SK-N-MC (cell line): ENCODE data around the gene PELI3.
"Not testable (repeated sequence)": the region's sequence is repeated elsewhere in the genome, so short reads cannot be mapped to it uniquely, and the experiment has no call there.

Source experiments
- DNase-seq: peaks from one replicate; pipeline ENCODE4 v3.0.0-alpha.2; 2011; ENCODE audit warnings: low read depth, low spot score
- H3K27ac ChIP-seq: fragments of 200-600 bp; sonication (generic); 2 replicates; pipeline ENCODE4 v1.5.1; 2016; ENCODE audit warnings: mixed run types
- H3K36me3 ChIP-seq: fragments of 200-600 bp; sonication (generic); 2 replicates; pipeline ENCODE4 v1.6.1; 2017; ENCODE audit warnings: antibody characterized with exemption, low read length, mixed read lengths; ENCODE audit not compliant: insufficient read depth
- H3K4me3 ChIP-seq: fragments of 200-600 bp; sonication (generic); 2 replicates; pipeline ENCODE4 v1.5.1; 2016
- H3K9ac ChIP-seq: fragments of 200-600 bp; sonication (generic); 2 replicates; pipeline ENCODE4 v1.8.0; 2017; ENCODE audit warnings: mixed run types, mixed read lengths; ENCODE audit not compliant: insufficient read length
- H3K9me3 ChIP-seq: fragments of 200-600 bp; sonication (generic); 2 replicates; pipeline ENCODE4 v1.6.1; 2017; ENCODE audit warnings: low read depth, mild to moderate bottlenecking, antibody characterized with exemption, low read length, moderate library complexity, mixed read lengths
- EZH2 ChIP-seq: fragments of 200-600 bp; sonication (generic); IDR thresholded peaks from one replicate; pipeline ENCODE4 v1.6.1; 2017; ENCODE audit warnings: antibody characterized with exemption
- FOXP2 ChIP-seq: optimal IDR thresholded peaks from 2 replicates; pipeline ENCODE3; 2011; ENCODE audit warnings: mild to moderate bottlenecking, moderate library complexity; ENCODE audit not compliant: insufficient read depth; ENCODE audit errors: extremely low read length, control extremely low read depth
- POLR2AphosphoS5 ChIP-seq: IDR thresholded peaks from 2 replicates; pipeline ENCODE4 v1.6.1; 2012; ENCODE audit warnings: mild to moderate bottlenecking, low read depth, low read length, borderline replicate concordance

The PELI3 gene

DNA sequence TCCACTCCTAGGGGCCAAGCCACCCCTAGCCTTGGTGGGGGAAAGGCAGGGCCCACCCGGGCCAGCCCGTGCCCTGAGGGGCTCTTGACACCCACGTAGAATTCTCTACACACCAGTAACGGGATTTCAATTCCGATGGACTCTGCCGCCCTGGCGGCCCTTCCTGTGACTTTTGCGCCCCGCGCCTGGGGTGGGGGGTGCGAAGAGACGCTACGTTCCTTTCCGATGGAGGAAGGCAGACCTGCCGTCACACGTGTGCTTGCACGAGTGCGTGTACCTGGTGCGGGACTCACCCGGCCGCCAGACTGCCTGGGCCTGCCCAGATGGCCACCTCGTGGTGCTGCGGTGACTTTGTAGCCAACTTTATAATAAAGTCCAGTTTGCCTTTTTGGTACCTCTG, 40.4 kb upstream of the PELI3 start:
- Histone ChIP-seq H3K4me3 (no peak overlapping the region), H3K9ac (no peak overlapping the region), H3K36me3 (no peaks in the 10 kb centered on the region), H3K27ac (no peak overlapping the region), H3K9me3 (no peaks in the 10 kb centered on the region)
- DNase-seq, result no peak
- no peak for TF ChIP-seq FOXP2
- TF ChIP-seq EZH2, result no peak
- no peak for TF ChIP-seq POLR2AphosphoS5

- DNase-seq, result no peak
- Histone ChIP-seq H3K9ac (no peak overlapping the region), H3K27ac (no peak overlapping the region), H3K36me3 (no peaks in the 10 kb centered on the region), H3K9me3 (no peaks in the 10 kb centered on the region), H3K4me3 (no peak overlapping the region)
- TF ChIP-seq EZH2 (no peak), FOXP2 (no peak), POLR2AphosphoS5 (no peak)
Observed at GRCh38 chr11:66428933-66429332, 37.8 kb upstream of the PELI3 start.

GRCh38 chr11:66429983-66430602, 36.6 kb upstream of the PELI3 start:
- H3K36me3 ChIP-seq, result peaks cover 4% of the 10 kb centered on the region; the same call in 1 of the 2 replicates
- no peak overlapping the region for H3K9ac ChIP-seq
- no peak overlapping the region for H3K4me3 ChIP-seq
- H3K9me3 ChIP-seq, result no peaks in the 10 kb centered on the region
- peak; percentile 18 for DNase-seq
- no peak for TF ChIP-seq FOXP2
- no peak for TF ChIP-seq EZH2
- TF ChIP-seq POLR2AphosphoS5, result no peak
- H3K27ac ChIP-seq, result no peak overlapping the region

GRCh38 chr11:66431287-66431686, 35.4 kb upstream of the PELI3 start:
- not testable (repeated sequence) for DNase-seq, H3K9ac ChIP-seq, H3K9me3 ChIP-seq, H3K27ac ChIP-seq, H3K4me3 ChIP-seq
- H3K36me3 ChIP-seq, result peaks cover 14% of the 10 kb centered on the region; the same call in 1 of the 2 replicates

DNA sequence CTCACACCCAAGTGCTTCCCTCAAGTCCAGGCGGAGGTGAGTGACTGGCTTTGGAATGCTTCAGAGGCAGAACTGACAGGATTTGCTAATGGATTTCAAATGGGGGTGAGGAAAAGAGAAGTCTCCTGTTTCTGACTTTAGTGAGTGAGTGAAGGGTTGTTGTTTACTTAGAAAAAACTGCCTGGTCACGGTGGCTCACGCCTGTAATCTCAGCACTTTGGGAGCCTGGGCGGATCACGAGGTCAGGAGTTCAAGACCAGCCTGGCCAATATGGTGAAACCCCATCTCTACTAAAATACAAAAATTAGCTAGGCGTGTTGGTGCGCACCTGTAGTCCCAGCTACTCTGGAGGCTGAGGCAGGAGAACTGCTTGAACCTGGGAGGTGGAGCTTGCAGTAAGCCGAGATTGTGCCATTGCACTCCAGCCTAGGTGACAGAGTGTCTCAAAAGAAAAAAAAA, 34.8 kb upstream of the PELI3 start:
- not testable (repeated sequence) for H3K9ac ChIP-seq

DNA sequence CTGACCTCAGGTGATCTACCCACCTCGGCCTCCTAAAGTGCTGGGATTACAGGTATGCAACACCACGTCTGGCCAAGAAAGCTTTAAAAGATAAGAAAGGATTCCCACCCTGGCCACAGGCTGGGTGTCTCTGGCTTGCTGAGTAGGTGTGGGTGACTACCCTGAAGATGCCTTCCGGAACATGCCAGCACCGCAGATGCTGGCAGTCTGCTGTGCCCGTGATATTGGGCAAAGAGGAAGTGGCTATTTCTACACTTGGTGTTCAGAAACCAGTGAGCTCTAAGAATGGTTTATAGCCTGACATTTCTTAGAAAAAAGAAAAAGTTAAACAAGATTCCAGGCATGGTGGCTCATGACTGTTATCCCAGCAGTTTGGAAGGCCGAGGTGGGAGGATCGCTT, 34.1 kb upstream of the PELI3 start:
- H3K36me3 ChIP-seq, result peaks cover 22% of the 10 kb centered on the region
- H3K27ac ChIP-seq, result no peak overlapping the region
- DNase-seq, result no peak
- H3K4me3 ChIP-seq, result no peak overlapping the region
- no peaks in the 10 kb centered on the region for H3K9me3 ChIP-seq
- TF ChIP-seq EZH2, result no peak
- H3K9ac ChIP-seq, result no peak overlapping the region

More for the DNA sequence above, 34.8 kb upstream of the PELI3 start:
- not testable (repeated sequence) for H3K9me3 ChIP-seq, DNase-seq, H3K27ac ChIP-seq, H3K4me3 ChIP-seq
- H3K36me3 ChIP-seq, result peaks cover 20% of the 10 kb centered on the region

DNA sequence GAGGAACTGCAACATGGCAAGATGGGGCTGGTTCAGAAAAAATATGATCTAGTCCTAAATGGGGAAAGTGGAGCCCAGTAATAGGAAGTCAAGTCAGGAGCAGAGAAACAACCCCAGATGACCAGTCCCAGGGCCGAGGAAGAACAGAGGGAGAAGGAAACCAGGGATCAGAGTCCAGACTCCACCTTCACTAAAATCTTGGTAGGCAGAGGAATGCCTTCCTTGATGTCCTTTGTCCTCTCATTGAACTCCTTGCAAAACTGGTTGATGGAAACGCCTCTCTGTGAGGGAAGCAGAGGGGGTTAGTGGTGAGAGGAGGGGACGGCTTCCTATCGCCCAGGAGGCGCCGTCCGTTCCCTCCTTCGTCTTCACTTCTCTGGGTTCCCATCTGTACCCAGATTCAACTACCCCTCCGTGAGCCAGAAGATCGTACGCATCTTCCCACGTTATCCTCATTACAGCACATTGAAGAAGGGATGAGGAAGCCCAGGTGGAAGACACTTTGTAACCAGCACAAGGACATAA, 28.7 kb upstream of the PELI3 start:
- H3K27ac ChIP-seq, result peak overlapping the region; percentile 88
- H3K4me3 ChIP-seq, result peak overlapping the region; percentile 96
- DNase-seq, result no peak
- TF ChIP-seq EZH2, result no peak
- peaks cover 22% of the 10 kb centered on the region for H3K36me3 ChIP-seq
- no peaks in the 10 kb centered on the region for H3K9me3 ChIP-seq
- H3K9ac ChIP-seq, result peak overlapping the region; percentile 94

- Histone ChIP-seq H3K27ac (peak within 1 kb of the TSS; percentile 88), H3K9me3 (no peaks in the 10 kb centered on the region), H3K4me3 (peak within 1 kb of the TSS; percentile 96), H3K36me3 (peaks cover 22% of the 10 kb centered on the region), H3K9ac (peak within 1 kb of the TSS; percentile 94)
- peak; percentile 86 for DNase-seq
- TF ChIP-seq POLR2AphosphoS5 (peak; percentile 64; the same call in 1 of the 2 replicates), FOXP2 (no peak)
Observed at GRCh38 chr11:66438504-66439466, 27.9 kb upstream of the PELI3 start, which contains the start of gene MRPL11. MRPL11 (minus strand) TSS chr11:66438848; CDS start chr11:66438754, 94 bp downstream.

- H3K4me3 ChIP-seq, H3K9me3 ChIP-seq, H3K27ac ChIP-seq, DNase-seq, H3K9ac ChIP-seq: not testable (repeated sequence)
- peaks cover 16% of the 10 kb centered on the region for H3K36me3 ChIP-seq
Observed at GRCh38 chr11:66440101-66440939, 26.4 kb upstream of the PELI3 start.

- not testable (repeated sequence) for H3K9ac ChIP-seq, H3K9me3 ChIP-seq, H3K4me3 ChIP-seq, DNase-seq, H3K27ac ChIP-seq
- peaks cover 10% of the 10 kb centered on the region for H3K36me3 ChIP-seq
Observed at GRCh38 chr11:66440940-66441282, 25.8 kb upstream of the PELI3 start.
